ENCODE results near the gene WNT3A. TPM values are rescaled to one million over a fixed set of nuclear protein-coding genes. Genes with fewer than 3 reads are reported as not detected.

Gene WNT3A
- total RNA-seq, 3 donors from 2014 or later: 0.29 TPM; not detected in 2

GRCh38 chr1:228063251-228064191 is 56.7 kb downstream of the WNT3A start:
- no peak overlapping the region for H3K4me3 ChIP-seq
- no peaks in the 10 kb centered on the region for H3K4me1 ChIP-seq
- intact Hi-C loops (cut with DNase I; ENCODE audit: low total_unique reads): no loop called here
- no peaks in the 10 kb centered on the region for H3K36me3 ChIP-seq
- DNase-seq (ENCODE audit: low spot score in 2 of 2): peak in 1 of 2 donors; percentile 34
- peaks cover 19 to 94% of the 10 kb centered on the region in 2 donors for H3K27me3 ChIP-seq
- H3K27ac ChIP-seq: no peak overlapping the region
- TF ChIP-seq POLR2A (IDR thresholded peaks at IDR 0.05) (no peak), POLR2AphosphoS5 (IDR thresholded peaks at IDR 0.05) (no peak), CTCF (IDR thresholded peaks at IDR 0.05) (no peak)
- H3K9me3 ChIP-seq: no peaks in the 10 kb centered on the region

- no peak overlapping the region for H3K4me3 ChIP-seq
- no peaks in the 10 kb centered on the region for H3K9me3 ChIP-seq
- TF ChIP-seq CTCF (IDR thresholded peaks at IDR 0.05): no peak
- no peak for TF ChIP-seq POLR2AphosphoS5 (IDR thresholded peaks at IDR 0.05)
- TF ChIP-seq POLR2A (IDR thresholded peaks at IDR 0.05): no peak
- peak in 1 of 2 donors; percentile 47 for DNase-seq (ENCODE audit: low spot score in 2 of 2)
- no peak overlapping the region for H3K27ac ChIP-seq
- H3K27me3 ChIP-seq: peaks cover 19 to 90% of the 10 kb centered on the region in 2 donors
- H3K36me3 ChIP-seq: no peaks in the 10 kb centered on the region
- intact Hi-C loops (cut with DNase I; ENCODE audit: low total_unique reads): no loop called here
- no peaks in the 10 kb centered on the region for H3K4me1 ChIP-seq
These were observed 57.5 kb downstream of the WNT3A start for GRCh38 chr1:228064296-228064695.

- H3K27me3 ChIP-seq: peaks cover 19 to 83% of the 10 kb centered on the region in 2 donors
These were observed 58.1 kb downstream of the WNT3A start for GRCh38 chr1:228064741-228065542.

GRCh38 chr1:228065543-228066347 is 58.9 kb downstream of the WNT3A start:
- Histone ChIP-seq H3K4me1 (no peaks in the 10 kb centered on the region), H3K36me3 (no peaks in the 10 kb centered on the region), H3K27me3 (peaks cover 14 to 75% of the 10 kb centered on the region in 2 donors), H3K9me3 (no peaks in the 10 kb centered on the region), H3K4me3 (no peak overlapping the region), H3K27ac (no peak overlapping the region)
- peak in 1 of 2 donors; percentile 24 for DNase-seq (ENCODE audit: low spot score in 2 of 2)
- TF ChIP-seq CTCF (IDR thresholded peaks at IDR 0.05) (no peak), POLR2A (IDR thresholded peaks at IDR 0.05) (no peak), POLR2AphosphoS5 (IDR thresholded peaks at IDR 0.05) (no peak)
- intact Hi-C loops (cut with DNase I; ENCODE audit: low total_unique reads): no loop called here

More at GRCh38 chr1:228064741-228065542, 58.1 kb downstream of the WNT3A start:
- intact Hi-C loops (cut with DNase I; ENCODE audit: low total_unique reads): no loop called here
- no peaks in the 10 kb centered on the region for H3K36me3 ChIP-seq
- H3K4me1 ChIP-seq: no peaks in the 10 kb centered on the region
- H3K27ac ChIP-seq: no peak overlapping the region
- peak in 1 of 2 donors; percentile 43 for DNase-seq (ENCODE audit: low spot score in 2 of 2)
- H3K4me3 ChIP-seq: no peak overlapping the region
- TF ChIP-seq CTCF (IDR thresholded peaks at IDR 0.05): no peak
- no peak for TF ChIP-seq POLR2A (IDR thresholded peaks at IDR 0.05)
- TF ChIP-seq POLR2AphosphoS5 (IDR thresholded peaks at IDR 0.05): no peak
- H3K9me3 ChIP-seq: no peaks in the 10 kb centered on the region

Measured in breast epithelium (tissue), 4 donors.